ENCODE results near the gene SAP25.
A peak's percentile ranks its signal among the peaks of the same experiment; 100 is the strongest.

GRCh38 chr7:100588438-100588837 is 14.7 kb upstream of the SAP25 start:
- TF ChIP-seq CTCF (IDR thresholded peaks at IDR 0.05 in 8 of 11, conservative IDR thresholded peaks at IDR 0.05 in 3 of 11) (peak in 9 of 11 experiments; percentile 8 to 48 (median 35)), POLR2AphosphoS5 (IDR thresholded peaks at IDR 0.05) (no peak)
